Effector CD4-positive, alpha-beta T cell (primary cell): Measurements from ENCODE around the gene BRMS1.
"Not testable (repeated sequence)": the region's sequence is repeated elsewhere in the genome, so short reads cannot be mapped to it uniquely, and the experiment has no call there.

Experiments used
- DNase-seq: peaks from one replicate; pipeline ENCODE4 v3.0.0-alpha.2; 2020

The BRMS1 gene

DNA sequence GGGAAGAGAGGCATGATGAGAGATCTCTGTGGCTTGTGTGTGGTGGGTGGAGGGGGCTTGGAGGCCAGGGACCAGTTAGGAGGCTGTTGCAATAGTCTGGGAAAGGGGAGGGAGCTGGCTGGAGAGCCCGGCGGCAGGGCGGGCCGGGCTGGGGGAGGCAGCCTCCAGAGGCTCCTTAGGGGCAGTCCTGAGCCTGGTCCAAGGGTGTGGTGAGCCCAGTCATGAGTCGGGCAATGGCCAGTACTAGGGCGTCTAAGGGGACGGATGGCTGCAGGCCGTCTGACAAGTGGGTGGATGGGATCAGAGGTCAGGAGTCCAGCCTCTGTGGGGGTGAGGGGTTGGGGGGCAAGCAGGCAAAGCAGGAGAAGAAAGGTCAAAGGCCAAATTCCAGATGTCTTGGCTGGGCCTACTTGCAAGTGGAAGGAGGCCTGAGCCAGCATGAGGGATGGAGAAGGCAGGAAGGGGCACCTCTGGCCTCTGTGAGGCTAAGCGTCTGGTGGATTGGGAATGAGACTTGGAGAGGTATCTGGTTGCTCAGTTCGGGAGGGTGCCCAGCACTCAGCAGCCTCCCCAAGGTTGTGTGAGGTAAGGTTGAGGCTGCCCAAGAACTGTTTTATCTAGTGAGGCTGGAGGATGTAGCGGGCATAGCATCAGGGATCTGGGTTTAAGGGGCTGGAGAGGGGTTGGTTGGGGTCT, 22.0 kb downstream of the BRMS1 start:
- no peak for DNase-seq

GRCh38 chr11:66321606-66322005, 23.3 kb downstream of the BRMS1 start:
- DNase-seq = no peak

DNA sequence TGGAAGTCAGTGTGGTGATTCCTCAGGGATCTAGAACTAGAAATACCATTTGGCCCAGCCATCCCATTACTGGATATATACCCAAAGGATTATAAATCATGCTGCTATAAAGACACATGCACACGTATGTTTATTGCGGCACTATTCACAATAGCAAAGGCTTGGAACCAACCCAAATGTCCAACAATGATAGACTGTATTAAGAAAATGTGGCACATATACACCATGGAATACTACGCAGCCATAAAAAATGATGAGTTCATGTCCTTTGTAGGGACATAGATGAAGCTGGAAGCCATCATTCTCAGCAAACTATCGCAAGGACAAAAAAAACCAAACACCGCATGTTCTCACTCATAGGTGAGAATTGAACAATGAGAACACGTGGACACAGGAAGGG, 24.2 kb downstream of the BRMS1 start:
- not testable (repeated sequence) for DNase-seq

GRCh38 chr11:66320289-66320688, 24.6 kb downstream of the BRMS1 start:
- DNase-seq = not testable (repeated sequence)

DNA sequence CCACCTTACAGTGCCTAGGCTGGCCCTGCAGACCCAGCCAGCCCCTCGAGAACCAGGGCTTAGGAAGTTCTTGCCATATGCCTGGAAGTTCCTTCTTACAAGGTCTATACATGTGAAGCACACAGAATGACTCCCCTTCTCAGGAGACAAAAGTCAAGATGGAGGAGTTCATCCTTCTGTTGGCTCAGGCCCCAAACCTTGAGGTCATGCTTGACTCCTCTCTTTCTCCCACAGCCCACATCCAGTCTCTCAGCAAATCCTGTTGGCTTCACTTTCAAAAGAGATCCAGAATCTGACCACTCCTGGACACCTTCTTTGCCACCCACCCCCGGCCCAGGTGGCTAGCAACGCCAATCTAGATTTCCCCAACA, 26.3 kb downstream of the BRMS1 start:
- DNase-seq = no peak

DNA sequence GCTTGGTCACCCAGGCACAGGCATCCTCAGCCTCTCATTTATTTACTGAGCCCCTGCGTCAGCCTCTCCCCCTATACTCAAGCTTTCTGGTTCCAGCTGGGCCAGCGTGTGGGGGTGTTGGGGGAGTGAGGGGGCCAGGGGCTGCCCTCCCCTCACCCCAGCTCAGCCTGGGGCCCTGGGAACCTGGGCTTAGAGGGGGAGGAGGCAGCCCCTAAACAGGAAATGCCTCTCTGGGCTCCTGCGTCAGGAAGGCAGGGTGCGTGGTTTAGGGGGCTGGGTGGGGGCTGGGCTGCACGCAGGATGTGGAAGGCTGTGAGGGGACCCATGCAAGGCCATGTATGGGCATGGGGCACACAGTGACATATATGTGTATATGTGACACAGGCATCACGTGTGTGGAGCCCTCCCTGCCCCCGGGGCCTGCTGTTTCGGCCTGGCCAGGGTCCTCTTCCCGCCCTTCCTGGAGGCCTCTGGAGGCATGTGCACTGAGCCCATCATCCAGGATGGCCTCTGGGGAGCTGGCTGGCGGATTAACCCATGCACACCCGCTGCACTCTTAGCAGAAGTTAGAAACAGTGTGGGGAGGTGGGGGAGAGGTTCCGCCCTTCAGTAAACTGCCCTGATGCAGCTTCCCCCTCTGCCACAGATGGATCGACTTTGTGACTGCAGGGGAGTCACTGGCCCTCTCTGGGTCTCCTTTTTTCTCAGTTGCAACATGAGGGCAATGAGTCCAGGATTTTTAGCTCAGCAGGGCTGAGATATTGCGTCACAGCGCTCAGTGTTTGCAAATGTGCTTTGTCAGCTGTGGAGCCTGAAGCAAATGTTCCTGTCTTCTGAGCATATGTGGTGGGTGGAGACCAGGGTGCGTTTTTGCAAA, 26.9 kb downstream of the BRMS1 start:
- peak; percentile 47 for DNase-seq

DNA sequence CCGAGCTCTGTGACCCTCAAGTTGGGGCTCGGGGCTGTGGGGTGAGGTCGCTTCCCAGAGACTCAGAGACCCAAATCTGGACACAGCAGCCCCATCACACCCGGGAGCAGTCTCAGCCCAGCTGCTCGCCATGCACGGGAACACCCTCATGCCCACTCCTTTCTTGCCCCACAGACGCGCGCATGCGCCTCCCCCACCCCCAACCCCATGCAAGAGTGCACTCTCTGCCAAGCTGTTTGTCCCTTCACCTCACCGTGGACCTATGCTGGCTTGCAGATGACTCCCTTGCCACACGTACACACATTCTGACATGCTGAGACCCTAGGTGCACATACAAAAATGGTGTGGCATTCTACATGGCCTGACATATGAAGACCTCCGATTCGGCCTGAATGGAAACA, 27.6 kb downstream of the BRMS1 start:
- no peak for DNase-seq

- no peak for DNase-seq
These were observed 28.1 kb downstream of the BRMS1 start, which contains the start of gene CD248 for GRCh38 chr11:66316849-66317251. CD248 (minus strand) TSS chr11:66317044; CDS start chr11:66317027, 17 bp downstream.

DNA sequence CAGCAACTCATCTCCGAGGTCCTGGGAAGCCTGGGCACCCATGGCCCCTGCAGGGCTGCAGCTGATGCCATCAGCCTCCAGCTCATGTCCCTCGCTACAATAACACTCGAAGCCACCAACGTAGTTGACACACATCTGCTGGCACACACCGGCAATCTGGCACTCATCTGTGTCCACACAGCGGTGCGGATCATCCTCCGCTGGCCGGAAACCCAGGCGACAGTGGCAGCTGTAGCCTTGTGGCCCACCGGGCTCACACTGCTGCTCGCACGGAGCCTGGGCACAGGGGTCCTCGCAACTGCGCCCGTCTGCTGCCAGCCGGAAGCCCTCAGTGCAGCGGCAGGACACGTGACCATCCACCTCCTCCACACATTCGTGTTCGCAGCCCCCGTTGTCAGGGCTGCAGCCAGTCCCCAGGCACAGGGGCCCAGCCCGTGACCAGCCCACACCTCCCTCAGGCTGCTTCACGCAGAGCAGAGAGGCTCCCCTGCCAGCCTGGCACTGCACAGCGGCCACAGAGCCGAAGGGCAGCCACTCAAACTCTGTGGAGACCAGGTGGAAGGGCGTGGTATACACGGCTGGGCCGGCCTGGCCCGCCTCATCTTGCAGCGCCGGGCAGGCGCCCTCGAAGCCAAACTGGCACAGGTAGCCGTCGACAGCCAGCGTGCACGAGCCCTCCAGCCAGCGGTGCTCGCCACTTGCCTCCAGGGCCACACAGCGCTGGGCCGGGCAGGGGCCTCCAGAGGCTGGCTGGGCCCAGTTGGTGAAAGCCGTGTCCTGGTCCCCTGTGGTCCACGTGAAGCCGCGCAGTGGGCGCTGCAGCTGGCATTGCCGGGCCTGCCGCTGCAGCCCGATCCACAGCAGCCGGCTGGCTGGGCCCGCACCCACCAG, 28.7 kb downstream of the BRMS1 start:
- DNase-seq = no peak

GRCh38 chr11:66315498-66315885, 29.4 kb downstream of the BRMS1 start:
- DNase-seq = no peak

DNA sequence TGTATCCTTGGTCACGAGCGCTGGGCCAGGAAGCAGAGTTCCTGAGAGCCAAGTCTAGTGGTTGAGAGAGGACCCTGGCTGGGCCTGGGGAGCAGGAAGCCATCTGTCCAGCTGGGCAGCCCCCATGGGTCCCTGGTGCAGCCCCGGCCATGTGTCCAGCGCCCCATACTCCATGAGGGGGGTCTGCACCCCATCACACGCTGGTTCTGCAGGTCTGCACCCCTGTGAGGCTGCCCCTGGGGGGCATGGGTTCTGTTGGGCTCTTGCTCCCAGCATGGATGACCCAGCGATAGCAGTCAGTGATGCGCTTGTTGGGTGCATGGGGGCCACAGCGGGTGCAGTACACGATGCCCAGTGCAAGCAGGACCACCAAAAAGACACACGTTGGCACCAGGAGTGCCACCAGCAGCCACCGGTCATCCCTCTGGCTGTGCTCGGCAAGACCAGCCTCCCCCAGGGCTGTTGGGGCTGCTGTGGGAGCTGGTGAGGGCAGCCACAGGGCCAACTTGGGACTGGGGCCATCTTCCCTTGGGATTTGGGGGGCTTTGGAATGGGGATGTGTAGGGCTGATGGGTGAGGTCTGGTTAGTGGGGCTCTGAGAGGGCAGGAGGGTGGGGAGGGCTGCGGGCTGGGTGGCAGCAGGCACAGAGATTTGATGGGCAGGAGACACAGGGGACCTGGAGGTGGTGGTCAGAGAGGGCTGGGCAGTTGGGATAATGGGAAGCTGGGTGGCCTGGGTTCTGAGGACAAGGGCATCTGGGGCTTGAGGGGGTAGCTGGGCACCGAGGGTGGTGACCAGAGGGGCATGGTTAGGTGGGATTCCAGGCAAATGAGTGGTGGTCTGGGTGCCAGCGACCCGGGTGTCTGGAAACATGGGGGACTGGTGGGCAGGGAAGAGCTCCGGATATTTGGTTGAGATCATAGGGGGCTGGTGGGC, 30.1 kb downstream of the BRMS1 start:
- DNase-seq = no peak

DNA sequence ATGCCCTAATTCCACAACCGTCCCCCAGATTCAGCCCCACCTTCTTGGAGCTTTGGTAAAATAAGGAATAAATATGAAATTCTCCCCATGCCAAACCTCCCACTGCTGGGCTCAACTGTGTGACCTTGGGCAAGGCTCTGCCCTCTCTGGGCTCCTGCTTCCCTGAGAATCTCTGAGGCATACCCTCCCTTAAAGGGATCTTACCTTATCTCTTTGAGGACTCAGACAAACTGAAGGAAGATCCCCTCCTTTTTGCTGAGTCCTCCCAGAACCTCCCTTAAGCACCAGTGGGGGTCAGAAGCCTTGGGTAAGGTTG, 30.8 kb downstream of the BRMS1 start:
- no peak for DNase-seq

- no peak for DNase-seq
These were observed 31.4 kb downstream of the BRMS1 start for GRCh38 chr11:66313321-66314185.

GRCh38 chr11:66312549-66313320, 32.2 kb downstream of the BRMS1 start:
- peak; percentile 99 for DNase-seq

DNA sequence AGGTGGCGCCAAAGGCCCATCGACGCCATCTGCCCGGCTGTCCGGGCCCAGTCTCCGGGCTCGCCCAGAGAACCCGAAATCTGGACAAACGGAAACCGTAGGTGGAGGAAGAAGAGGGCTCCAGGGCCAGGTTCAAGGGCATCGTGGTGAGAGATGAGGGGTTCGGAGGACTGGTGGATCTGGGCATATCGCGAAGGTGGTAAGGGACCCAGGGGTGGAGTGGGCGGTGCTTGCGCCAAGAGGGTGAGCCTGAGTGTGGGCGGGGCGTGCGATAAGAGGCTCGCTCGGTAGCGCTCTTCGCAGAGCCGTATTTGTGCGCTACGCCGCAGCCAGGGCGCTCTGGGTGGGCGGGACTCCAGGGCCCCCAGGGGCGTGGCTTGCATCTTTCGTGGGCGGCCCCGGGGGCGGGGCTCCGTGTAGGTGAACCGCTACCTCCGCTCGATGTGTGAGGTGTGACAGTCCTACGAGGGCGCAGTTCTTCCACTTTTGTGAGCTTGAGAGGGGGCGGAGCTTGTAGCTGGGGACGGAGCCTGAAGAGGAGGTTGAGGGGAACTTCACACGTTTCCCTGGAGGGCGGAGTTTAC, 32.8 kb downstream of the BRMS1 start:
- peak; percentile 96 for DNase-seq

DNA sequence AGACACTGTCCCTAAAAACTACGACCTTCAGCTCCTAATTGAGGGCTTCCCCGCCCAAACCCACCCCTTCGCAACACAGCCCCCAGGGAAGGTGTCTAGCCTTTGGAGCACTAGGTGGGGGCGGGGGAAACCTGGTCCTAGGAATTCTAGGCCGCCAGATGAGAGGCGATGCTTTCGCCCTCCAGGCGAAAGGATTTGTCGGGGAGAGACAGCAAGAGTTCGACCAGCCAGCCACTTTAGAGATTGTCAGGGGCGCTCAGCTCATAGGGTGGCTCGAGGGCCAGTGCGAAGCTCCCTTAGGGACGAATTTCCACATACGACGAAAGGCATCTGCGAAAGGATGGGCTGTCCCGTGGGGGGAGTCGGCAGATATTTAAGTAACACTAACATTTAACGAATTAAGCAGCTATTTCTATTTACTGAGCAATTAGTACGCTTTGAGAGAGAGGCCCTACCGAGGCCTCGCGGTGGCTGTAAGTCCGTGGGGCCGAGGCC, 33.4 kb downstream of the BRMS1 start:
- no peak for DNase-seq

- DNase-seq = not testable (repeated sequence)
These were observed 34.0 kb downstream of the BRMS1 start for GRCh38 chr11:66310803-66311440.

DNA sequence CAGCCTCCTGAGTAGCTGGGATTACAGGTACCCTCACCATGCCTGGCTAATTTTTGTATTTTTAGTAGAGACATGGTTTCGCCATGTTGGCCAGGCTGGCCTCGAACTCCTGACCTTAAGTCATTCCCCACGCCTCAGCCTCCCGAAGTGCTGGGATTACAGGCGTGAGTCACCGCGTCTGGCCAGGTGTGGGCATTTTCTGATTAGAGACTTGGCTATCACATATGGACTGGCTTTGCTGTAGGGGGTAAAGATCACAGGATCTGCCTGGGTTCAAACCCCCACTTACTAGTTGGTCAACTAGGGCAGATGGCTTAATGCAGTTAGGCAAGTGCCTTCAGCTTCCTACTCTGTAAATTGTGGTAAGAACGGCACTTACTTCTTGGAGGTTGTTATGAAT, 34.6 kb downstream of the BRMS1 start:
- DNase-seq = no peak

DNA sequence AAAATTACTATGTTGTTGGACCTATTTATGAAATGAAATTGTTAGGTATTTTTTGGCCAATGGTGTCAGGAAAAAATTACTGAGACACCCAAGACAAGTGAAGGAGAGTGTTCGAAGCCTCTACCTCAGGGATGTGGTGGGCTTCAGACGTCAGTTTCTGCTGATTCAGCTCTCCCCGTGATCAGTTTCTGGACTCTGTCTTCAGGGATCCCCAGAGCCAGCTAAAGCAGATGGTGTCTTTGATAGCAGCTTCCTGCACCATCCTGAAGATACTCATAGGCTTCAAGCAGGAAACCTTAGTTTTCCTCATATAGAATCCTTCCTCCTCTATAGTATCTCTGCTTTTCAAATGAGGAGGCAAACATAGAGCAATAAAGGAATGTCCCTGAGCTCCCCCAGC, 35.4 kb downstream of the BRMS1 start:
- DNase-seq = no peak
